ENCODE data around the gene CYB561D1. TPM values are rescaled to one million over a fixed set of nuclear protein-coding genes. Genes with fewer than 3 reads are reported as not detected.

CYB561D1 gene
- total and polyA plus RNA-seq, 2 of the 8 experiments (the other 6 are each of a cell fraction or from before 2014, with no cell fraction given): 3.6 to 3.8 TPM

- TF ChIP-seq YY1 (IDR thresholded peaks at IDR 0.05; ENCODE audit: low read depth, low read length) (no peak), BRCA1 (IDR thresholded peaks at IDR 0.05; ENCODE audit: low read depth, low read length) (no peak)
These were observed 46.4 kb upstream of the CYB561D1 start (continued) for GRCh38 chr1:109447524-109447923.

Measured in H1 (cell line).